Stomach (tissue), 9 donors: Measurements from ENCODE around the gene GGT6. TPM values are rescaled to one million over a fixed set of nuclear protein-coding genes. Genes with fewer than 3 reads are reported as not detected.

Experiments
- DNase-seq, 2 donors: peaks; one replicate each; pipeline versions ENCODE4 v3.0.0 to v3.0.0-alpha.2; 2013 to 2019
- H3K27ac ChIP-seq, 5 donors: fragments of 200-600 bp in 4 of 5; sonication (generic) in 4 of 5; one replicate each; pipeline ENCODE4 v1.5.1; 2013 to 2019; ENCODE audit warnings: mild to moderate bottlenecking in 1 of 5, moderate library complexity in 1 of 5
- H3K27me3 ChIP-seq, 3 donors: fragments of 200-600 bp; sonication (generic); one replicate each; pipeline ENCODE4 v1.5.1; 2017 to 2019; ENCODE audit warnings: mixed run types in 1 of 3
- H3K36me3 ChIP-seq, 4 donors: fragments of 200-600 bp; sonication (generic); 1 replicate in 3 of 4; 2 replicates in 1 of 4; pipeline ENCODE4 v1.5.1; 2016 to 2019
- H3K4me1 ChIP-seq, 4 donors: fragments of 200-600 bp; sonication (generic); one replicate each; pipeline ENCODE4 v1.5.1; 2016 to 2019
- H3K4me3 ChIP-seq, 4 donors: fragments of 200-600 bp; sonication (generic) in 3 of 4; one replicate each; pipeline ENCODE4 v1.5.1; 2016 to 2019; ENCODE audit warnings: mild to moderate bottlenecking in 1 of 4
- H3K9me3 ChIP-seq, 4 donors: fragments of 200-600 bp; sonication (generic); one replicate each; pipeline ENCODE4 v1.5.1; 2016 to 2019
- CTCF ChIP-seq, 7 experiments: fragments of 450-650 bp in 4 of 7; fragments of 200-600 bp in 3 of 7; sonication (generic) in 3 of 7; IDR thresholded peaks; one replicate each; pipeline ENCODE4 v1.5.1; 2016 to 2019; ENCODE audit warnings: antibody characterized with exemption in 7 of 7, control low read depth in 2 of 7, mild to moderate bottlenecking in 1 of 7
- EP300 ChIP-seq: sonication (generic); formaldehyde crosslinking; IDR thresholded peaks from one replicate; pipeline ENCODE4 v1.6.1; 2017; ENCODE audit warnings: antibody characterized with exemption
- POLR2A ChIP-seq, 4 donors: fragments of 450-650 bp; IDR thresholded peaks; one replicate each; pipeline ENCODE4 v1.6.1; 2016; ENCODE audit warnings: antibody characterized with exemption in 4 of 4, control low read depth in 2 of 4, mild to moderate bottlenecking in 1 of 4, moderate library complexity in 1 of 4
- POLR2AphosphoS5 ChIP-seq, 3 donors: sonication (generic); formaldehyde crosslinking; IDR thresholded peaks; one replicate each; pipeline ENCODE4 v1.6.1; 2016; ENCODE audit warnings: antibody characterized with exemption in 3 of 3
- WGBS, 5 donors: extraction: QIAGEN DNeasy Blood & Tissue Kit in 3 of 5; methylation state at CpG; one replicate each; pipeline versions ENCODE4 v1.1.5 to v1.1.7; 2013 to 2018; 5-methylcytosine and 5-hydroxymethylcytosine counted together
- intact Hi-C: fragments of 100-400 bp; cut with DNase I; formaldehyde crosslinking; loops from one replicate; pipeline ENCODE4 v1.15.1; 2023; ENCODE audit warnings: low total_unique reads
- polyA plus RNA-seq, 3 donors: library from polyadenylated mRNA; stranded (reverse); fragments of 200-250 nt; gene quantifications; one replicate each; pipeline ENCODE4 v1.2.3, GENCODE V29; 2013
- total RNA-seq, 5 donors: library from RNA; depleted of rRNA; stranded (reverse); fragments of >200 nt; gene quantifications; one replicate each; pipeline versions ENCODE4 v1.1.0 to v1.2.3, GENCODE V29; 2014 to 2016
- donor health status: healthy with polysubstance abuse.
- donor health status: Bipolar disorder and iron deficiency.
- donor health status: healthy.

The GGT6 gene
- total and polyA plus RNA-seq, 8 donors: 4.4 to 147 (median 15.2) TPM

GRCh38 chr17:4522661-4523060 lies 37.7 kb downstream of the GGT6 start:
- Histone ChIP-seq H3K27me3 (no peaks in the 10 kb centered on the region), H3K36me3 (peaks cover 0 to 23% (median 3%) of the 10 kb centered on the region in 4 donors), H3K9me3 (no peaks in the 10 kb centered on the region), H3K4me1 (peaks cover 33 to 52% (median 42%) of the 10 kb centered on the region in 4 donors), H3K4me3 (no peak overlapping the region), H3K27ac (peak overlapping the region; percentile 52 to 88 (median 80))
- TF ChIP-seq CTCF (IDR thresholded peaks at IDR 0.05): no peak
- no peak for TF ChIP-seq POLR2AphosphoS5 (IDR thresholded peaks at IDR 0.05)
- WGBS, 5 donors: 81 to 88% (median 86%) methylated on average over 6 of the region's 6 CpGs
- intact Hi-C loops: no loop called here
- no peak for DNase-seq

- H3K27ac ChIP-seq: peak overlapping the region; percentile 61 to 88 (median 80)
- H3K36me3 ChIP-seq: peaks cover 0 to 19% (median 3%) of the 10 kb centered on the region in 4 donors
- DNase-seq: peak; percentile 86 to 88
- no peaks in the 10 kb centered on the region for H3K9me3 ChIP-seq
- H3K4me3 ChIP-seq: no peak overlapping the region
- no peak for TF ChIP-seq POLR2A (IDR thresholded peaks at IDR 0.05)
- peak in 2 of 3 donors; percentile 50 to 76 for TF ChIP-seq POLR2AphosphoS5 (IDR thresholded peaks at IDR 0.05)
- WGBS, 5 donors: 56 to 69% (median 60%) methylated on average over 8 of the region's 8 CpGs
- intact Hi-C loops: no loop called here
- peaks cover 44 to 61% (median 48%) of the 10 kb centered on the region in 4 donors for H3K4me1 ChIP-seq
- no peaks in the 10 kb centered on the region for H3K27me3 ChIP-seq
These were observed 39.3 kb downstream of the GGT6 start for GRCh38 chr17:4520894-4521600.

GRCh38 chr17:4520060-4520893 lies 40.1 kb downstream of the GGT6 start:
- H3K27me3 ChIP-seq: no peaks in the 10 kb centered on the region
- H3K27ac ChIP-seq: peak overlapping the region; percentile 52 to 88 (median 80)
- H3K4me1 ChIP-seq: peaks cover 52 to 69% (median 54%) of the 10 kb centered on the region in 4 donors
- WGBS, 5 donors: 66 to 79% (median 76%) methylated on average over 16 to 19 of the region's 19 CpGs
- peaks cover 0 to 12% (median 2%) of the 10 kb centered on the region in 4 donors for H3K36me3 ChIP-seq
- TF ChIP-seq POLR2AphosphoS5 (IDR thresholded peaks at IDR 0.05): peak in 2 of 3 donors; percentile 13 to 38
- TF ChIP-seq CTCF (IDR thresholded peaks at IDR 0.05): no peak
- H3K9me3 ChIP-seq: no peaks in the 10 kb centered on the region
- intact Hi-C loops: no loop called here
- H3K4me3 ChIP-seq: no peak overlapping the region
- DNase-seq: peak in 1 of 2 donors; percentile 75

- Histone ChIP-seq H3K36me3 (peaks cover 0 to 5% (median 0%) of the 10 kb centered on the region in 4 donors), H3K4me3 (no peak overlapping the region), H3K27ac (peak overlapping the region; percentile 52 to 88 (median 80)), H3K9me3 (no peaks in the 10 kb centered on the region), H3K4me1 (peaks cover 60 to 78% (median 62%) of the 10 kb centered on the region in 4 donors), H3K27me3 (no peaks in the 10 kb centered on the region)
- WGBS, 5 donors: 29 to 60% (median 37%) methylated on average over 7 to 14 of the region's 14 CpGs
- intact Hi-C loops: no loop called here
- DNase-seq: peak; percentile 86 to 89
- TF ChIP-seq EP300 (no peak), CTCF (IDR thresholded peaks at IDR 0.05) (no peak), POLR2A (IDR thresholded peaks at IDR 0.05) (no peak), POLR2AphosphoS5 (IDR thresholded peaks at IDR 0.05) (no peak)
These were observed 41.0 kb downstream of the GGT6 start for GRCh38 chr17:4519361-4519788.
